Measurements from ENCODE around the gene RAD51B.
"Not testable (repeated sequence)": the region's sequence is repeated elsewhere in the genome, so short reads cannot be mapped to it uniquely, and the experiment has no call there.

DNA sequence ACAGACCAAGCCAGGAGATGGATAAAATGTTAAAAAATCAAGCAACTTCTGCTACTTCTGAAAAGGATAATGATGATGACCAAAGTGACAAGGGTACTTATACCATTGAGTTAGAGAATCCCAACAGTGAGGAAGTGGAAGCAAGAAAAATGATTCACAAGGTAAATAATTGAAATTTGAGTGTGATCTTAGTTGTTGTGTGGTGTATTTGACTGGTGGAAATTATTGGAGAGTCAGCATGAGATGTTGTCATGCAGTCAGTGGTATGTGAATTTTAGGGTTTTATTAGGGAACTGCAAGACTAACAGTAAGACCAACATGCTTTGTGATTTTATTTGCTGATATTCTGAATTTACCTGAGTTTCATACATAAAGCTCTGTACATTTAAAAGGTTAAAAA, 296.4 kb downstream of the RAD51B start:
- TF ChIP-seq CTCF, POLR2A (IDR thresholded peaks at IDR 0.05): not testable (repeated sequence)
